ENCODE results near the gene DOHH.

GRCh38 chr19:3528539-3529211, 28.2 kb upstream of the DOHH start:
- TF ChIP-seq POLR2AphosphoS5 (IDR thresholded peaks at IDR 0.05) (no peak), CTCF (IDR thresholded peaks at IDR 0.05) (no peak)

Data from gastroesophageal sphincter (tissue), 3 donors.